Esophagus muscularis mucosa (tissue), 4 donors: Measurements from ENCODE around the gene TRABD2B. TPM values are rescaled to one million over a fixed set of nuclear protein-coding genes. Genes with fewer than 3 reads are reported as not detected.

Source experiments
- DNase-seq: peaks from one replicate; pipeline ENCODE4 v3.0.0-alpha.2; 2017; ENCODE audit errors: extremely low spot score
- H3K27ac ChIP-seq, 4 donors: fragments of 200-600 bp; sonication (generic); replicated peaks in 1 of 4; 1 replicate in 3 of 4; 2 replicates in 1 of 4; pipeline ENCODE4 v1.5.1; 2016 to 2019; ENCODE audit warnings: mild to moderate bottlenecking in 1 of 4
- H3K27me3 ChIP-seq, 4 donors: fragments of 200-600 bp; sonication (generic); one replicate each; pipeline versions ENCODE4 v1.5.1 to v1.6.0; 2016 to 2019
- H3K36me3 ChIP-seq, 4 donors: fragments of 200-600 bp; sonication (generic); one replicate each; pipeline ENCODE4 v1.5.1; 2016 to 2019
- H3K4me1 ChIP-seq, 4 donors: fragments of 200-600 bp; sonication (generic); one replicate each; pipeline ENCODE4 v1.5.1; 2016 to 2019
- H3K4me3 ChIP-seq, 4 donors: fragments of 200-600 bp; sonication (generic); 1 replicate in 2 of 4; 2 replicates in 2 of 4; pipeline ENCODE4 v1.5.1; 2016 to 2019; ENCODE audit warnings: mild to moderate bottlenecking in 4 of 4, moderate library complexity in 1 of 4
- H3K9me3 ChIP-seq, 4 donors: fragments of 200-600 bp; sonication (generic); 1 replicate in 3 of 4; 2 replicates in 1 of 4; pipeline ENCODE4 v1.5.1; 2016 to 2019
- CTCF ChIP-seq, 3 experiments: fragments of 200-600 bp in 2 of 3; fragments of 450-650 bp in 1 of 3; sonication (generic) in 2 of 3; IDR thresholded peaks; one replicate each; pipeline ENCODE4 v1.5.1; 2017 to 2019; ENCODE audit warnings: antibody characterized with exemption in 3 of 3, mild to moderate bottlenecking in 2 of 3, moderate library complexity in 1 of 3
- EP300 ChIP-seq: sonication (generic); formaldehyde crosslinking; IDR thresholded peaks from one replicate; pipeline ENCODE4 v1.6.1; 2017; ENCODE audit warnings: antibody characterized with exemption
- POLR2A ChIP-seq: fragments of 450-650 bp; IDR thresholded peaks from one replicate; pipeline ENCODE4 v1.6.1; 2017; ENCODE audit warnings: antibody characterized with exemption, moderate library complexity, mild to moderate bottlenecking, low read depth
- POLR2AphosphoS5 ChIP-seq, 2 donors: sonication (generic); formaldehyde crosslinking; IDR thresholded peaks; one replicate each; pipeline ENCODE4 v1.6.1; 2017; ENCODE audit warnings: antibody characterized with exemption in 2 of 2
- WGBS: methylation state at CpG from one replicate; pipeline ENCODE4 v1.1.5; 2018; 5-methylcytosine and 5-hydroxymethylcytosine counted together
- intact Hi-C: fragments of 100-400 bp; cut with DNase I; formaldehyde crosslinking; loops from one replicate; pipeline ENCODE4 v1.15.1; 2023
- total RNA-seq, 4 donors: library from RNA; depleted of rRNA; stranded (reverse); fragments of >200 nt; gene quantifications; one replicate each; pipeline versions ENCODE4 v1.1.0 to v1.2.1, GENCODE V29; 2016

Gene TRABD2B
- total RNA-seq, 4 donors from 2014 or later = 4.0 to 7.6 (median 4.1) TPM

GRCh38 chr1:47930210-47930840 lies 66.9 kb downstream of the TRABD2B start:
- no peaks in the 10 kb centered on the region for H3K36me3 ChIP-seq
- DNase-seq = no peak
- H3K4me3 ChIP-seq = no peak overlapping the region
- TF ChIP-seq CTCF (IDR thresholded peaks at IDR 0.05) (no peak), EP300 (no peak), POLR2AphosphoS5 (IDR thresholded peaks at IDR 0.05) (no peak), POLR2A (no peak)
- H3K4me1 ChIP-seq = peaks cover 16 to 30% (median 22%) of the 10 kb centered on the region in 4 donors
- 72% methylated on average over 4 of the region's 7 CpGs for WGBS
- no peak overlapping the region for H3K27ac ChIP-seq
- intact Hi-C loops = no loop called here
- no peaks in the 10 kb centered on the region for H3K9me3 ChIP-seq
- H3K27me3 ChIP-seq = no peaks in the 10 kb centered on the region

GRCh38 chr1:47927165-47927564 lies 70.0 kb downstream of the TRABD2B start:
- TF ChIP-seq EP300 (no peak), POLR2A (no peak), CTCF (IDR thresholded peaks at IDR 0.05) (no peak), POLR2AphosphoS5 (IDR thresholded peaks at IDR 0.05) (no peak)
- no peak for DNase-seq
- Histone ChIP-seq H3K4me1 (peaks cover 0 to 12% (median 8%) of the 10 kb centered on the region in 4 donors), H3K27me3 (no peaks in the 10 kb centered on the region), H3K27ac (no peak overlapping the region), H3K36me3 (no peaks in the 10 kb centered on the region), H3K9me3 (no peaks in the 10 kb centered on the region), H3K4me3 (no peak overlapping the region)
- 100% methylated on average over 6 of the region's 6 CpGs for WGBS
- intact Hi-C loops = no loop called here

- no peak for DNase-seq
Observed at GRCh38 chr1:47926461-47926999, 70.7 kb downstream of the TRABD2B start.

GRCh38 chr1:47924270-47925048 lies 72.7 kb downstream of the TRABD2B start:
- no peak for DNase-seq
- Histone ChIP-seq H3K36me3 (no peaks in the 10 kb centered on the region), H3K4me1 (peaks cover 0 to 9% (median 4%) of the 10 kb centered on the region in 4 donors), H3K27ac (no peak overlapping the region), H3K27me3 (no peaks in the 10 kb centered on the region), H3K9me3 (no peaks in the 10 kb centered on the region), H3K4me3 (no peak overlapping the region)
- no peak for TF ChIP-seq EP300
- TF ChIP-seq POLR2AphosphoS5 (IDR thresholded peaks at IDR 0.05) = no peak
- TF ChIP-seq CTCF (IDR thresholded peaks at IDR 0.05) = no peak
- TF ChIP-seq POLR2A = no peak
- WGBS = 84% methylated on average over 5 of the region's 7 CpGs
- intact Hi-C loops = no loop called here

More at GRCh38 chr1:47926461-47926999, 70.7 kb downstream of the TRABD2B start:
- no peak for TF ChIP-seq POLR2AphosphoS5 (IDR thresholded peaks at IDR 0.05)
- TF ChIP-seq EP300 = no peak
- TF ChIP-seq POLR2A = no peak
- TF ChIP-seq CTCF (IDR thresholded peaks at IDR 0.05) = no peak
- WGBS = 50% methylated on average over 2 of the region's 2 CpGs
- intact Hi-C loops = no loop called here
- Histone ChIP-seq H3K9me3 (no peaks in the 10 kb centered on the region), H3K4me1 (peaks cover 0 to 12% (median 8%) of the 10 kb centered on the region in 4 donors), H3K36me3 (no peaks in the 10 kb centered on the region), H3K27ac (no peak overlapping the region), H3K4me3 (no peak overlapping the region), H3K27me3 (no peaks in the 10 kb centered on the region)
